RPMI8226 (cell line): ENCODE data around the gene ITPKC.
"Not testable (repeated sequence)": the region's sequence is repeated elsewhere in the genome, so short reads cannot be mapped to it uniquely, and the experiment has no call there.

ENCODE experiments used
- DNase-seq: peaks from one replicate; pipeline ENCODE4 v3.0.0-alpha.2; 2015

Gene ITPKC

DNA sequence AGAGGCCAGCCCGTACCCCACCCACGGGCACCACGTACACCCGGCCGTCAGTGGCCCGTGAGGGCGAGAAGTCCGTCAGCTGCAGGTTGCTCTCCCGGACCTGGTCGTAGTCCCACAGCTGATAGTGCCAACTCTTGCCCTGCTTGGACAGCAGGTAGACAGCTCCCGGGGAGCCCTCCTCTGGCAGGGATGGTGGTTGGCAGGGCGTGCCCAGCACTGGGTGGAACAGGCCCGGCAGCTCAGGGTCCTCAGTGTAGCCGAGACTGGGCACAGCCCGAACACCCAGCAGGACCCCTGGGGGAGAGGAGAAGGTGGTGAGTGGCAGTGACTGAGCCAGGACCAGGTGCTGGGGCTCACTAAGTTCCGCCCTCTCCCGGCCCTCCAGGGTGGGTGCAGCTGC lies 25.6 kb downstream of the ITPKC start:
- no peak for DNase-seq

DNA sequence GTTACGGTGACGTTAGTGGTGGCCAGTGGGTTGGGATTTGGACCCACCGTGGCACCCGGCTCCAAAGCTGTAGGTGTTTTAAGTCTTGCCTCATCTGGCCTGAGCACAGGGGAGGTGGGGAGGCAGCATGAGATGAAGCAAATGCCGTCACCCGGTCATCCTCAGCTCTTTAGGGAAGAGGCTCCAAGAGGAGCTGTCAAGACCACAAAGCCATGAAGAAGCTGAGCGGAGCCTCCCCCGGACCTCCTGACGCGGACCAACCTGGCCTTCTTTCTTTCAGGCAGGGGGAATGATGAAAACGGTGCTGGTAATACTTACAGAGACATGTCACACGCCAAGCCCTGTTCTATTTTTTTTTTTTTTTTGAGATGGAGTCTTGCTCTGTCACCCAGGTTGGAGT lies 26.0 kb downstream of the ITPKC start:
- DNase-seq: no peak

DNA sequence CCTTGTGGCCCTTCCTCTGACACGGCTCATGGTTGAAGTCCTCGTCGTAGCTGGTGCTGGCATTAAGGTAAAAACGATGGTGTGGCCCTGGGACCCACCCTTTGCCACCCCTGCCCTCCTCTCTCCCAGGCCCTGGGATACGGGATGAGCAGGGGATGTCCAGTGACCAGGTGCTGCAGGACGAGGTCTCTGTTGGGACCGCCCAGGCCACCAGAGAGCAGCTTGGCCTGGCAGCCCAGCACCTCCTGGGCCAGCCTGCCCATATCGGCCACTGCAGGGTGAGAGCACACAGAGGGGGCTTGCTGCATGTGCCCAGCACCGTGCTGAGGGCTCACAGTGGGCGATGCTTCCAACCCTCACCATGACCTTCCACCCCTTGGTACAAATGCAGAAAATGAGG lies 27.0 kb downstream of the ITPKC start:
- no peak for DNase-seq

DNA sequence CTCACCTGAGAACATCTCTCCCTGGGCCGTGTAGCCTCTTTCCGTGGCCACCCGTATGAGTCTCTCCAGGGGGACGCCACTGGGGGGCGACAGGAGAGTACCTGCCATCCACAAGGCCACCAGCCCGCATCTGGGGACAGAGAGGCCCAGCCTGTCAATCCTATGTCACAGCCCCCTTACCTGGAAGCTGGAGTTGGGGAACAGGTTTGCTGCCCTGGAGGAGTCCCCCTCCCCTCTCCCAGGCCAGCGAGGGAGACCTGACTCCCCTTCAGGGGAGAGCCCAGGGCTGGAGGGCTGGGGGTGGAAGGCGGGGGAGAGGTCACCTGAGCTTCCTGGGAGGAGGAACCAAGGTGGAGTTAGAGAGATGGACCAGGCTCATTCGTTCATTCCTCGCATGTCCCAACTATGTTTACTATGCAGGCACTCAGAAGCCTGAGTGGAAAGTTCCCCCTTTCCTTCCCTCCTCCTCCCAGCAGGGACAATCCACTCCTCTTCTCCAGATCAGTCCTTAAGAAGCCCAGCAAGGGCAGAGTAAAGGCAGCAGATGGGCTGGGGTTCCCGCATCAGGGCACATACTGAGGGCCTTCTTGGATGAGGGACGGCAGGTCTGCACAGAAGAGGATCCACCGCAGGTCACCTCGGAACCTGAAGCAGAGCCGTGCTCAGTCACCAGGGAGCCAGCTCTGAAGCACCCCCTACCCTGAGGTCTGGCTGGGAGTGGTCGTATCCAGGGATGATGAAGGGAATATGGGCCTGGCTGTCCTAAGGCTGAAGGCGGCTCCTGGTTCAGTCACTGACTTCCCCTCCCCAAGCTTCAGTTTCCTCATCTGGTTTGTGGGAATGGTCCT lies 27.9 kb downstream of the ITPKC start:
- no peak for DNase-seq

- DNase-seq: no peak
Observed at GRCh38 chr19:40745402-40745780, 28.5 kb downstream of the ITPKC start.

DNA sequence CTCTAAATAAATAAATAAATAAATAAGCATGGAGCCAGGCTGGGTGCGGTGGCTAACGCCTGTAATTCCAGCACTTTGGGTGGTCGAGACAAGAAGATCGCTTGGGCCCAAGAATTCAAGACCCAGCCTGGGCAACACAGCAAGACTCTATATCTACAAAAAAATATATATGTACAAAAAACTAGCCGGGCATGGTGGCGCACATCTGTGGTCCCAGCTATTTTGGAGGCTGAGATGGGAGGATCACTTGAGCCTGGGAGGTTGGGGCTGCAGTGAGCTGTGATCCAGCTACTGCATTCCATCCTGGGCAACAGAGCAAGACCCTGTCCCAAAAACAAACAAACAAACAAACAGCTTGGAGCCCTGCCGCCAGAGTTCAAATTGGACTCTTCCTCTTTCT lies 30.6 kb downstream of the ITPKC start:
- DNase-seq: no peak

DNA sequence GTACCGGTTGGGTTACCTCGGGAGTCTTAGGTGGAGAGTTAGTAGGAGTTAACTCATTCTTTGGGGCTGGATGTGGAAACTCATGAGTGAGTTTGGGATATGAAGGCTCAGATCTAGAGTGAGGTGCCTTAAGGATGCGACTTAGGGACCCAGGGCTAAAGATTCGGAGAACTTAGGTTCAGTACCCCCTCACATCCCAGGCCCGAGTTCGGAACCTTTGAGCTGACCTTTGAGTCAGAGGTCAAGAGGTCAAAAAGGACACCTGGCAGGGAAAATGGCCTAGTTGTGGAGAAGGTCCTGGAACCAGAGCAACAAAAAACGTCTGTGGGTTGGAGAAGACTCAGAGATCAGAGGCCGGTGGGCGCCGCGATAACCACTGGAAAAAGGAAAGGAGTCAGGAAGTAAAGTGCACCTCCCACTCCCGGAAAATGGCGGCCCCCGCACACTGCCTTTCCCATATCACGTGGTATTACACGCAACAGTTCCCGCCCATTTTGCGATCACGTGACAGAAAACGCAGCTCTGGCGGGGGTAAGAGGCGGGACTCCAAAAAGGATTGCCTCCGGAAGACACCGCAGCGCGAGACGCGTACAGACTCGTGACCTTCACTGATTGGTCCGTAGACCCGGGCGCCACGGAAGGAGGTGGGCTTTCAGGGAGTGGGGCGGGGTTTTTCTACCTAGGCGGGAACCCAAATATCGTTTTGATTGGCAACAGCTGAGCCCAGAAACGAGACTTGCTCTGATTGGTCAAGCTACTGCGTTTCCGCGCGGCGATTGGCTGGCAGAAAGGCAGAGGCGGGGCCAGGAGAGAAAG lies 33.4 kb downstream of the ITPKC start, which contains the start of gene ACTMAP:
Gene ACTMAP, minus strand, starts transcription at position 420 of the 816 bp plus-strand sequence. CDS start 674 bp downstream, outside the sequence.
- peak; percentile 98 for DNase-seq

- peak; percentile 96 for DNase-seq
Observed at GRCh38 chr19:40750874-40751537, 34.1 kb downstream of the ITPKC start, which contains the start of gene SNRPA. Gene SNRPA (plus strand): TSS chr19:40751203. CDS start chr19:40751409, 206 bp downstream.

GRCh38 chr19:40752257-40752781 lies 35.4 kb downstream of the ITPKC start:
- no peak for DNase-seq

DNA sequence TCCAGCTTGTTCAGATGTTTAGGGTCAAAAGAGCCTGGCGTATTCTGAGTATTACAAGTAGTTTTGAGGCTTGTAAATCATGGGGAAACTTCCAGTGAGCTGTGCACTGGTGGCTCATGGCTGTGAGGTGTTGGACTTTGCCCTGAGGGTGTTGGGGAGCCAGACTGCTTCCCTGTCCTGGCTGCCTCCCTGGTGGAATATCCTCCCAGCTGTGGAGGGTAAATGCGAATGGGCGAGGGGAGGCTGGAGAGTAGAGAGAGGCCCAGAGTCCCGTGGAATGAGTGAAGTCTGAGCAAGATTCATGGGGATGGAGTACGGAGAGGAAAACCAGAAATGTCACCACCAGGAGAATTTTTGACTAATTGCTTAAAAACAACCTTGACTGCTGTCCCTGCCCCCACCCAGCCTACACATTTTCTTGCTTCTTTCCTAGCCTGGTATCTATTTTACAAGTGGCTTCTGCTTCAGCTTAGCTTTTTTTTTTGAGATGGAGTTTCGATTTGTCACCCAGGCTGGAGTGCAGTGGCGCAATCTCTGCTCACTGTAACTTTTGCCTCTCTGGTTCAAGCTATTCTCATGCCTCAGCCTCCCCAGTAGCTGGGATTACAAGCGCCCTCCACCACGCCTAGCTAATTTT lies 37.8 kb downstream of the ITPKC start:
- no peak for DNase-seq

- DNase-seq: no peak
Observed at GRCh38 chr19:40755248-40755624, 38.3 kb downstream of the ITPKC start.

DNA sequence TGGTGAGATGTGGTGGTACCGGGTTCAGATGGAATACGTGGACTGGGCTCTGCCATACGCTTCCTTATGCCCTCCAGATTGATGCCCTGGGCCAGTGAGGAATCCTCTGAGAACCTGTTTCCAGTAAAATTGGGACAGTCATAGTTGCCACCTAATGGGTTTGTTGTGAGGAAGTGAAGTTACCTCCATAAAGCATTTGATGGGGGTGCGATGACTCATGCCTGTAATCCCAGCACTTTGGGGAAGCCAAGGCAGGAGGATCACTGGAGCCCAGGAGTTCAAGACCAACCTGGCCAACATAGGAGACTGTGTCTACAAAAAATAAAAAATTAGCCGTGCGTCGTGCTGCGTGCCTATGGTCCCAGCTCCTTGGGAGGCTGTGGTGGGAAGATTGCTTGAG lies 38.9 kb downstream of the ITPKC start:
- no peak for DNase-seq

DNA sequence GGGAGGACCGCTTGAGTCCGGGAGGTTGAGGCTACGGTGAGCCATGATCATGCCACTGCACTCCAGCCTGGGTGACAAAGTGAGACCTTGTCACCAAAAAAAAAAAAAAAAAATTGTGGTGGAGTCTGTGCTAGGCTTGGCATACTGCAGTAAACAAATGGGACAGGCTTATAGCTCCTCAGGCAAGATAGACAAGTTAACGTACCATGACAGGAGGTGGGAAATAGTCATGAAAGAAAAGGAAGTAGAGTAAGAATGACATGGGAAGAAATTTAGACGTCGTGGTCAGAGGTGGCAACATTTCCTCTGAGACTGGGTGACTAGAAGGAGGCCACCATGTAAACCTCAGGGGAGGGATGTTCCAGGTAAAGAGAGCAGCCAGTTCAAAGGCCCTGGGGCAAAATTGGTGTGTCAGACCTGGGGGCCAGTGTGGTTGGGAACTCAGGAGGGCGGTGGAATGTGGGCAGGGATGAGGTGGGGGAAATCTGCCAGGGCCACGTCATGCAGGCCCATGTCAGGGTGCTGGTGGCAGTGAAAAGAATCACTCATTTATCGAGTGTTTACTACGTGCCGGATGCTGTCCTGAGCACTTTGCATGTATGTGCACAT lies 39.7 kb downstream of the ITPKC start:
- no peak for DNase-seq

- DNase-seq: no peak
Observed at GRCh38 chr19:40758491-40758890, 41.6 kb downstream of the ITPKC start.

DNA sequence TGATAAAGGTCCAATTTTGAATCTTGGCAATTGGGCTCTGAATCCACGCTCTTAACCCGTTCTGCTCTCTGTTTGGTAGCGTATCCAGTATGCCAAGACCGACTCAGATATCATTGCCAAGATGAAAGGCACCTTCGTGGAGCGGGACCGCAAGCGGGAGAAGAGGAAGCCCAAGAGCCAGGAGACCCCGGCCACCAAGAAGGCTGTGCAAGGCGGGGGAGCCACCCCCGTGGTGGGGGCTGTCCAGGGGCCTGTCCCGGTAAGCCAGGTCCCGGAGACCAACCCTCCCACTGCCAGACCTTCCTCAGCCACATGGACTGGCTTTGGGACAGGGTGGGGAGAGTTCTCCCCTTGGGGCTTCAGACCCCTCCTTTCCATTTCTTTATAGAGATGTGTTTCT lies 42.4 kb downstream of the ITPKC start:
- no peak for DNase-seq

- no peak for DNase-seq
Observed at GRCh38 chr19:40762754-40763470, 46.0 kb downstream of the ITPKC start.

- no peak for DNase-seq
Observed at GRCh38 chr19:40763526-40763925, 46.6 kb downstream of the ITPKC start.

DNA sequence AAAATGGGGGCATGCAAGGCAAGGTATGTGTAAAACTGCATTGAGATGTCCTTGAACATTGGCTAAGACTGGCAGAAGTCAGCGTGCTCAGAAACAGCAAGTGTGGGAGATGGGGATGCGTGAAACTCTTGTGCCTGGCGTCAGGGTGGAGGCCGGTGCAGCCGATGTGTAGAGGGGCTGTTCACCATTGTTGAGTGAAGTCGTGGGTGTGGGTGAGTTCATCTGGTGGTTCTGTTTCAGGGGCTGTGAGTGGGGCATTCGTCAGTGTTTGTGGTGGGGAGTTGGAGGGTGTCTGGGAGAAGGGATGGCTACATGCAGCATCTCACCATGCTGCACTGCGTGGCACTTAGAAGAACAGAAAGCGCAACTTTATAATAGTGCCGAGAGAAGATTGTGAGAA lies 47.1 kb downstream of the ITPKC start:
- DNase-seq: no peak

DNA sequence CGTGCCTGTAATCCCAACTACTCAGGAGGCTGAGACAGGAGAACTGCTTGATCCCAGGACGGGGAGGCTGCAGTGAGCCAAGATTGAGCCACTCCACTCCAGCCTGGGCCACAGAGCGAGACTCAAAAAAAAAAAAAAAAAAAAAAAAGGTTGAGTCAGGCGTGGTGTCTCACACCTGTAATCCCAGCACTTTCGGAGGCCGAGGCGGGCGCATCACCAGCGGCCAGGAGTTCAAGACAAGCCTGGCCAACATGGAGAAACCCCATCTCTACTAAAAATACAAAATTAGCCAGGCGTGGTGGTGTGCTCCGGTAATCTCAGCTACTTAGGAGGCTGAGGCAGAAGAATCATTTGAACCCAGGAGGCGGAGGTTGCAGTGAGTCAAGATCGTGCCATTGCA lies 49.5 kb downstream of the ITPKC start:
- not testable (repeated sequence) for DNase-seq

- no peak for DNase-seq
Observed at GRCh38 chr19:40768869-40769268, 52.0 kb downstream of the ITPKC start.

DNA sequence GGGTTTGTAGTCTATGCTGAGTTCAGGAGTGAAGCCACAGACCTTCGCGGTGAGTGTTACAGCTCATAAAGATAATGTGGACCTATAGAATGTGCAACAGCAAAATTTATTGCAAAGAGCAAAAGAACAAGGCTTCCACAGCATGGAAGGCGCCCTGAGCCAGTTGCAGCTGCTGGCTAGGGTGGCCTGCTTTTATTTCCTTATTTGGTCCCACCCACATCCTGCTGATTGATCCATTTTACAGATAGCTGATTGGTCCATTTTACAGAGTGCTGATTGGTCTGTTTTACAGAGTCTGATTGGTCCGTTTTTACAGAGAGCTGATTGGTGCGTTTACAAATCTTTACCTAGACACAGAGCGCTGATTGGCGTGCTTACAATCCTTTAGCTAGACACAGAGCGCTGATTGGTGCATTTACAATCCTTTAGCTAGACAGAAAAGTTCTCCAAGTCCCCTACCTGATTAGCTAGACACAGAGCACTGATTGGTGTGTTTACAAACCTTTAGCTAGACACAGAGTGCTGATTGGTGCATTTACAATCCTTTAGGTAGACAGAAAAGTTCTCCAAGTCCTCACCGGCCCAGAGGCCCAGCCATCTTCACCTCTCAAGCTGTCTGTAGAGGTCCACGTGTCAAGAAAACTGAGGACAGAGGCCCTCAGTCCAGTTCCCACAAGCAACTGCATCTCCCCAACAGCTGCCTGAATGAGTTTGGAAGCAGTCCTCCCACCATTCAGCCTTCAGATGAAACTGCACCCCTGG lies 54.4 kb downstream of the ITPKC start:
- DNase-seq: not testable (repeated sequence)
